GM18517 (cell line): ENCODE data around the gene HCFC1R1.

ENCODE experiments used
- ATAC-seq: cut with Tn5 transposase; IDR thresholded peaks from one replicate; pipeline ENCODE4 v1.9.1; 2021; ENCODE audit warnings: mild to moderate bottlenecking, moderate library complexity; ENCODE audit not compliant: unreplicated experiment

The HCFC1R1 gene

DNA sequence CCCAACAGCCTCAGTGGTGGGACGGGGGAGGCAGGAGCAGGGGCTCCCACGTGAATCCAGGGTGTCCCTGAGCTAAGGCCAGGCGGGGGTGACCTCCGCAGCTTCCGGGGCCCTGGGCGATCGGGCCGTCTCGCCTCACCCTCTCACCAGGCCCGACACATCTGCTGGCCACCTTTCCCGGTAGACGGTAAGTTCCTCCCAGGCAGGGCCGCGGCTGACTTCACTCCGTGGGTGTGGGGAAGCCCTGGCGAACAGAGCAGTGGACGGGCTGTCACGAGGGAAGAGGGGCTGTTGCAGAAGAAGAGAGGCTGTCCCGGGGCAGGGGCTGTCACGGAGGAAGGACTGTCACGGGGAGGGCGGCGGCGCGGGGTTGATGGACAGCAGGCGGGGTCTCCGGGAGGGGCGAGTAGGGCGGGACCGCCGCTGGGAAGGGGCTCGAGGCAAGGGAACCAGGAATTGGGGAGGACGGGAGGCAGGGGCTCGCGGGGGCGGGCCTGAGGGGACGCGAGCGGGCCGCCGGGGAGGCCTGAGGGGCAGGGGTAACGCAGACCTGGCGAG lies 44.0 kb downstream of the HCFC1R1 start:
- ATAC-seq: peak; percentile 3

DNA sequence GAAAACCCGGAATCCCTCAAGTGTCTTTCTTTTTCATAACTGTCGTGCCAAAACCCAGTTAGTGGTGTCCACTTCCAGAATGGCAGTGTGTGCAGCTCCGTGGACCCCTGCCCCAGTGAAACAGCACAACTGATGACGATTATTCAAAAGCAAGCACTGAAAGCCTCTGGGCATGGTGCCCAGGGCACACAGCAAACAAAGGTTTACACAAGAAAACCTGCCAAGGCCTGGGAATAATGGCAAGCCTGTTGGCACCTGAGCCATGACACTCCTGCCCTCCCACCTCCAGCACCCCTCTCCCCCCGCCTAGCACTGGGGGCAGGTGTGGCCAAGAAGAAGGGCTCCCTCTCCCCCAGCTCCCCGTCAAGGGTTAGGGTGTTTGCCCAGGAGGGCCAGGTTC lies 46.3 kb downstream of the HCFC1R1 start:
- no peak for ATAC-seq

DNA sequence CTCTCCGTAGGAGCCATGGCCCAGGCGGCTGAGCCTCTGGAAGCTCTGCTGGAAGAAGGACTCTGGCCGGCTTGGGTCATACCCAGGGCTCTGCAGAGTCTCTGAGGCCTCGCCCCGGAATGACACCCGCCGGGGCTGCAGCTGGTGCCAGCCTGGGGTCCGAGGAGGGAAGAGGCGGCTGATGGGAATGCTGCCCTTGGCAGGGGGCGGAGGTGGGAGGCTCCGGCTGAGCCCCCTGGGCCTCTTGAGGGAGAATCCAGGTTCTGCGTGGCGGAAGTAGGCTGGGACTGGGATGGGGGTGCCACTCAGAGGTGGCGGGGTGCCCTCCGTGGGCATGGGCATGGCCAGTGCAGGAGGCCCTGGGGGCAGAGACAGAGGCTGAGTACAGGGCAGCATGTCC lies 47.1 kb downstream of the HCFC1R1 start:
- no peak for ATAC-seq

DNA sequence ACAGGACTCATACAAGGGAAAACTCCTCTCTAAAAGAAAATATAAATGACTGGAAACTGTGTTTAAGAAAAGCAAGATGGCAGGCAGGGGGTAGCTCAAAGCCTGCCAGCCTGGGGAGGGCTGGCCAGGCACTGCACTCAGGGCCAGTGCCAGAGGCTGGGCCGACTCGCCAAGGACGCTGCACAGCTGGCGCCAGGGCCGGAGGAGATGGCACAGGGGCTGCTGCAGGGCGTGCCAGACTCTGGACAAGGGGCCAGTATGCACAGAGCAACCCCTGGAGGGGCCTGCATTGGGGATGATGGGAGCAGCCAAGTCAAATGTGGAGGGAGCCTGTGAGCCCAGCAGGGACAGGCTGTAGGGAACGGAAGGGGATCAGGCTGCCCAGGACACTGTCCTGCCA lies 47.5 kb downstream of the HCFC1R1 start:
- no peak for ATAC-seq

DNA sequence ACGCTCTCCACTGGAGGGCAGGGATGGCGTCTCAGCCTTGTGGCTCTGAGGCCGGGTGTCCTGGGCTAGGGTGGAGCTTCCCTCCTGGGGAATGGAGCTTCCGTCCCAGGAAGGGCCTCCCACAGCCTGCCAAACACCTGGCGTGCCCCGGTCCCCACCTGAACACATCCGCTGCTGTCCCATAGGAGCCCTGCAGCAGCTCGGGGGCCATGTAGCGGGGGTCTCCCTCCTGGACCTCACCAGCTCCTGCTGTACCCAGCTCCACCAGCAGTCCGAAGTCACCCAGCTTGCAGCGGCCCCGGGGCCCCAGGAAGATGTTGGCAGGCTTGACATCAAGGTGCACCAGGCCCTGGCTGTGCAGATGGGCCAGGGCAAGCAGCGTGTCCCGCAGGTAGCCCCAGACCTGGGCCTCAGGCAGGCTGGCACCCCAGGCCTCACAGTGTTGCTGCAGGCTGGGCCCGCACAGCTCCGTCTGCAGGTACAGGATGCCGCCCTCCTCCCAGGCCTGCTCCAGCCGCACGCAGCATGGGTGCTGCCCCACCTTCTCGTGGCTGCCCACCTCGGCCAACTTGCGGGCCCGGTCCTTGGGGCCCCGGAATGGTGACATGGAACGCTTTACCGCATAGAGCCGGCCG lies 48.5 kb downstream of the HCFC1R1 start:
- no peak for ATAC-seq

DNA sequence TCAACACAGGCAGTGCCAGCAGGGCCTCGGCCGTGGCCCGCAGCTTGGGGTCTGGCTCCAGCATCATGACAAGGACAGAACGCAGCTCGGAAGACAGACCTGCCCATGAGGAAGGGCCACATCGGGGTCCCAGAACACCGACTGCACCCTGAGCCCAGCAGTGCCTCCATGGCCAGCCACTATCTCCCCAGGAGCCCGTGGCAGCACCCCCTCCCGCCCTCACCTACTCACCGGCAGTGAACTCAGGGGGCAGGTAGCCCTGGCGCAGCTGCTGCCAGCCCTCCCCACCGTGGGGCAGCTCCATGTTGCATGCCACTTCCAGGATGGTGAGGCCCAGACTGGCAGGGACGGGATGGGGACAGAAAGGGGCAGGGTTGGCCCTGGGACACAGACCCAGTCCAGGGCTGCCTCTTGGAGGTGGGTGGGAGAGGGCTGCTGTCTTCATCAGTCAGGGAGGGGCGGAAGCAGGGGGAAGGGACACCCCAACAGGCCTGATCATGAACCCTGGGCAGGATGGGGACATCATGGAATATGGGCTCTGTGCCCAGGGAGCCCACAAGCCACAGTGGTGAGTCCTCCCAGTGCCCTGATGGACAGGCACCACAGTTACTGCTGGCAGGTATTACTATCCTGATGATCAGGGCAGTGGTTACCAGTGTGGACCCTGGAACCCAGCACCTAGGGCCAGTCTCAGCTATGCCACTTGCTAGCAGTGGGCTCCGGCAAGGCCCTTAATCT lies 49.3 kb downstream of the HCFC1R1 start:
- ATAC-seq: no peak

DNA sequence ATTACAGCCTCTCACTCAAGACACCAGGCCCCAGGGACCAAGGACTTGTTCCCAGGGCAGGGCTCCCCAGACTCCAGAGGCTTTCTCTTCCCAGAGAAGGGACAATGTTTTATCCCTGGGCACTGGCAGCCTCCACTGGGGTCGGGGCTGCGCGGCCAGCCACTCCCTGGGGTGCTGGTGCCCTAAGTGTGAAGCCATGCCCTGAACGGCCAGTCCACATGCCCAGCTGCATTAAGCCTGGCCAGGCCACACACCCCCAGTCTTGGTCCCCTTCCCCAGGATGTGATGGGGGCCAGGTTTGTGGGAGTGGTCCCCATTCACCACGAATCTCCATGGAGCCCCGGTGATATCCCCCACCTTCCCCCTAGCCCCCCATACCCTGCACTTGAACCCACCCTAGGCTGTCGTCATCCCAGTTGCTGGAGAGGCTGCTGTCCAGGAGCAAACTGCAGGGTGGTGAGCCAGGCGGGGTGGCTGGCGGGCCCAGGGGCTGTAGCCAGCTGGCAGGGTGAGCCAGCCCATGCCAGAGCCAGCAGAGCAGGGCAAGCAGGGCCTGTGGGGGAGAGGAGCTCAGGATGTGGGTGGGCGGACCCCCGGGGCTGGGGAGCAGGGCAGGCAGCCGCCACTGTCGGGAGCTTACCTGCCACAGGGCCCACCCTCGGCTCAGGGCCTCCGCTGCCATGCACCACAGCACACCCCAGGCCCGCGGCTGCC lies 50.0 kb downstream of the HCFC1R1 start:
- ATAC-seq: no peak

DNA sequence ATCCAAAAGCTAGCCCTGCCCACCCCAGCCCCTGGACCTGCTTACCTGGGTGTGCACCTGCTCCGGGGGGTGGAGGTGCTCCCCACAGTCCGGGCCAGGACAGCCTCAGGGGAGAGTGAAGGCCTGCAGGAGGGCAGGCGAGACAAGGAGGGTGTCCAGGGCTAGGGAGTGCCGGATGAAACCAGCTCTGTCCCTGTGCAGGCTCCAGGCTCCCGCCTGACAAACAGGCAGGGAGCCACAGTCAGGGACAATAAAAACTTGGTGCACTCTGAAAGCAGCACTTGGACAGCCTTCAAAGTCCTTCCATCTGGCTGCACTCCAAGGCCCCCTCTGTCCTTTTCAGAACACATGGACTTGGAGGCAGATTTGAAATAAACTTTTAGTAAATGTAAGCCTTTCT lies 50.6 kb downstream of the HCFC1R1 start:
- ATAC-seq: no peak
